Measurements from ENCODE around the gene ENPP6.
"Not testable (repeated sequence)": the region's sequence is repeated elsewhere in the genome, so short reads cannot be mapped to it uniquely, and the experiment has no call there.

ENPP6 gene

GRCh38 chr4:184234155-184234554 lies 16.5 kb upstream of the ENPP6 start:
- no peak for DNase-seq

- DNase-seq, result no peak
Measured at GRCh38 chr4:184232975-184233374, 15.3 kb upstream of the ENPP6 start.

GRCh38 chr4:184232202-184232601 lies 14.5 kb upstream of the ENPP6 start:
- no peak for DNase-seq

GRCh38 chr4:184231573-184231972 lies 13.9 kb upstream of the ENPP6 start:
- DNase-seq, result no peak

GRCh38 chr4:184228056-184228705 lies 10.5 kb upstream of the ENPP6 start:
- no peak for DNase-seq

GRCh38 chr4:184216515-184216914 lies 1.2 kb downstream of the ENPP6 start:
- no peak for DNase-seq

- DNase-seq, result peak; percentile 65
Measured at GRCh38 chr4:184215709-184216328, 1.9 kb downstream of the ENPP6 start.

GRCh38 chr4:184214931-184215330 lies 2.7 kb downstream of the ENPP6 start:
- DNase-seq, result no peak

- not testable (repeated sequence) for DNase-seq
Measured at GRCh38 chr4:184207734-184208607, 9.7 kb downstream of the ENPP6 start.

- DNase-seq, result no peak
Measured at GRCh38 chr4:184205243-184205642, 12.4 kb downstream of the ENPP6 start.

- no peak for DNase-seq
Measured at GRCh38 chr4:184203300-184203699, 14.4 kb downstream of the ENPP6 start.

- DNase-seq, result no peak
Measured at GRCh38 chr4:184201179-184201578, 16.5 kb downstream of the ENPP6 start.

GRCh38 chr4:184200296-184200695 lies 17.4 kb downstream of the ENPP6 start:
- no peak for DNase-seq

GRCh38 chr4:184199780-184200179 lies 17.9 kb downstream of the ENPP6 start:
- DNase-seq, result no peak

- no peak for DNase-seq
Measured at GRCh38 chr4:184198190-184198589, 19.5 kb downstream of the ENPP6 start.

- no peak for DNase-seq
Measured at GRCh38 chr4:184197536-184198082, 20.1 kb downstream of the ENPP6 start.

GRCh38 chr4:184196730-184197385 lies 20.8 kb downstream of the ENPP6 start:
- no peak for DNase-seq

GRCh38 chr4:184193556-184194525 lies 23.8 kb downstream of the ENPP6 start:
- DNase-seq, result no peak

GRCh38 chr4:184192933-184193332 lies 24.7 kb downstream of the ENPP6 start:
- no peak for DNase-seq

- DNase-seq, result no peak
Measured at GRCh38 chr4:184191267-184191666, 26.4 kb downstream of the ENPP6 start.

- no peak for DNase-seq
Measured at GRCh38 chr4:184190711-184191110, 27.0 kb downstream of the ENPP6 start.

- DNase-seq, result no peak
Measured at GRCh38 chr4:184189966-184190365, 27.7 kb downstream of the ENPP6 start.
